ENCODE data around the gene COL23A1.

DNA sequence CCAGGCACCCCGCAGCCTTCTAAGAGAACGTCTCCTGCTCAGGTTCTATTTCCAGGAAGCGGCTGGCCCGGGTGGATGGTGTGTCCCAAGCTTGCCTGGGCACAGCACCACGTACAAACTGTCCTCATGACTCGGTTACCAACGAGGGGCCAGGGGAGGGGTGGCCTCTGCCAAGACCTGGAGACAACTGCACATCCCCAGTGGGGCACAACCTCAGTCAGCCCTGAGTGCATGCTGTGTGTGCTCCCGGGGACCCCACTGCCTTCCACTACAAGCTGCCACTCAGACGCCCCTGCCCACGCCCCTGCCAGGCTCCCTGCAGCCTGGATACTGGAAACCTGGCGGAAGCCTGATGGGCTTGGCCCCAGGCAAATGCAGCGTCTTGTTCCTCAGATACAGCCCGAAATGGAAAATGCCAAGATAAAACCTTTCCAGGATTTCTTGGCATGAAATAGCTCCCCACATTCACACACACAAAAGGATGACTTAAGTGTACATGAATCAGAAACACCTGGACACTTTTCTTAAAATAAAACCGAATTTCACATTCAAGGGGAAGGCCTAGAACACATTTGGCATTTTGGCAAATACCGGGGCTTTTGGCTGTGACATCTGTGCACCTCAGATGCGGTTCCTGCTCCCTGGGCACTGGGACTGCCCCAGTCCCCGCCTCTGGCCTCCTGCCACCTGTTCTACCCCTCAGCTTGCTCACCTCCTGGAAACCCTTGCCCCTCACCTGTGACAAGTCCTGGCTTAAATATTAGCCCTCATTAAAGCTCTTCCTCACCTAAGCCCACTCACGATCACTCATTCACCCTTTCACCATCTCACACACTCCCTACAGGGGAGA is 62.5 kb downstream of the COL23A1 start:
- TF ChIP-seq CTCF (IDR thresholded peaks at IDR 0.05) (no peak), POLR2A (IDR thresholded peaks at IDR 0.05) (no peak)

Data from tibial nerve (tissue), 3 donors.